Prostate gland (tissue), 2 donors: ENCODE results near the gene VPS54. TPM values are rescaled to one million over a fixed set of nuclear protein-coding genes. Genes with fewer than 3 reads are reported as not detected.

ENCODE experiments used
- DNase-seq: peaks from one replicate; pipeline ENCODE4 v3.0.0-alpha.2; 2019; ENCODE audit warnings: low spot score
- H3K27ac ChIP-seq, 2 donors: fragments of 200-600 bp; sonication (generic); 2 replicates each; pipeline ENCODE4 v1.5.1; 2017 to 2019
- H3K27me3 ChIP-seq: fragments of 200-600 bp; sonication (generic); replicated peaks from 2 replicates; pipeline ENCODE4 v1.5.1; 2019; ENCODE audit not compliant: insufficient read depth
- H3K36me3 ChIP-seq, 2 donors: fragments of 200-600 bp; sonication (generic); 1 replicate in 1 of 2; 2 replicates in 1 of 2; pipeline versions ENCODE4 v1.5.1 to v1.8.1; 2017 to 2019
- H3K4me1 ChIP-seq: fragments of 200-600 bp; sonication (generic); replicated peaks from 2 replicates; pipeline ENCODE4 v1.5.1; 2019
- H3K4me3 ChIP-seq, 2 donors: fragments of 200-600 bp; sonication (generic); 2 replicates each; pipeline ENCODE4 v1.5.1; 2017 to 2019
- H3K9me3 ChIP-seq: fragments of 200-600 bp; sonication (generic); 2 replicates; pipeline ENCODE4 v1.5.1; 2017
- CTCF ChIP-seq, 4 experiments: fragments of 200-600 bp in 2 of 4; fragments of 450-650 bp in 2 of 4; sonication (generic) in 2 of 4; IDR thresholded peaks; 1 replicate in 3 of 4; 2 replicates in 1 of 4; pipeline ENCODE4 v1.5.1; 2016 to 2019; ENCODE audit warnings: antibody characterized with exemption in 4 of 4, mild to moderate bottlenecking in 2 of 4, moderate library complexity in 2 of 4
- POLR2A ChIP-seq: fragments of 450-650 bp; IDR thresholded peaks from one replicate; pipeline ENCODE4 v1.6.1; 2016; ENCODE audit warnings: antibody characterized with exemption, mild to moderate bottlenecking
- POLR2AphosphoS5 ChIP-seq: sonication (generic); formaldehyde crosslinking; IDR thresholded peaks from one replicate; pipeline ENCODE4 v1.6.1; 2017; ENCODE audit warnings: antibody characterized with exemption
- WGBS: methylation state at CpG from one replicate; pipeline ENCODE4 v1.1.5; 2018; 5-methylcytosine and 5-hydroxymethylcytosine counted together
- intact Hi-C: fragments of 100-400 bp; cut with DNase I; formaldehyde crosslinking; loops from one replicate; pipeline ENCODE4 v1.14.2; 2022
- total RNA-seq, 2 donors: library from RNA; depleted of rRNA; stranded (reverse); fragments of >200 nt; gene quantifications; one replicate each; pipeline ENCODE4 v1.1.0, GENCODE V29; 2016

The VPS54 gene
- total RNA-seq, 2 donors from 2014 or later = 33.5 to 41.1 TPM

- WGBS = 86% methylated on average over 3 of the region's 3 CpGs
- TF ChIP-seq POLR2A (no peak), CTCF (IDR thresholded peaks at IDR 0.05) (no peak), POLR2AphosphoS5 (no peak)
- H3K36me3 ChIP-seq = no peaks in the 10 kb centered on the region
- H3K4me3 ChIP-seq = no peak overlapping the region
- H3K27me3 ChIP-seq = no peaks in the 10 kb centered on the region
- no peaks in the 10 kb centered on the region for H3K4me1 ChIP-seq
- DNase-seq = no peak
- intact Hi-C loops = no loop called here
- no peak overlapping the region for H3K27ac ChIP-seq
- H3K9me3 ChIP-seq = no peaks in the 10 kb centered on the region
Observed at GRCh38 chr2:64024259-64024949, 5.2 kb upstream of the VPS54 start.

GRCh38 chr2:64023485-64024258, 4.4 kb upstream of the VPS54 start:
- no peaks in the 10 kb centered on the region for H3K36me3 ChIP-seq
- intact Hi-C loops = no loop called here
- no peaks in the 10 kb centered on the region for H3K9me3 ChIP-seq
- no peaks in the 10 kb centered on the region for H3K4me1 ChIP-seq
- no peak overlapping the region for H3K4me3 ChIP-seq
- no peak for DNase-seq
- WGBS = 83% methylated on average over 4 of the region's 4 CpGs
- no peaks in the 10 kb centered on the region for H3K27me3 ChIP-seq
- no peak for TF ChIP-seq POLR2AphosphoS5
- TF ChIP-seq CTCF (IDR thresholded peaks at IDR 0.05) = no peak
- no peak for TF ChIP-seq POLR2A
- no peak overlapping the region for H3K27ac ChIP-seq

GRCh38 chr2:64021578-64021977, 2.4 kb upstream of the VPS54 start:
- Histone ChIP-seq H3K27ac (peak overlapping the region; percentile 98 to 99), H3K4me1 (no peaks in the 10 kb centered on the region), H3K4me3 (no peak overlapping the region), H3K36me3 (no peaks in the 10 kb centered on the region), H3K27me3 (no peaks in the 10 kb centered on the region), H3K9me3 (no peaks in the 10 kb centered on the region)
- WGBS = 48% methylated on average over 2 of the region's 2 CpGs
- intact Hi-C loops = no loop called here
- TF ChIP-seq POLR2AphosphoS5 (peak; percentile 86), POLR2A (no peak), CTCF (IDR thresholded peaks at IDR 0.05) (no peak)
- peak; percentile 62 for DNase-seq

GRCh38 chr2:64019975-64020528, 824 bp upstream of the VPS54 start:
- H3K4me3 ChIP-seq = peak overlapping the region in 1 of 2 donors; percentile 86
- H3K4me1 ChIP-seq = no peaks in the 10 kb centered on the region
- intact Hi-C loops = no loop called here
- no peaks in the 10 kb centered on the region for H3K27me3 ChIP-seq
- H3K27ac ChIP-seq = peak overlapping the region; percentile 98 to 99
- H3K36me3 ChIP-seq = no peaks in the 10 kb centered on the region
- DNase-seq = no peak
- no peaks in the 10 kb centered on the region for H3K9me3 ChIP-seq
- TF ChIP-seq POLR2AphosphoS5 (no peak), CTCF (IDR thresholded peaks at IDR 0.05) (no peak), POLR2A (no peak)
